ENCODE results near the gene PPP2R3B. TPM values are rescaled to one million over a fixed set of nuclear protein-coding genes. Genes with fewer than 3 reads are reported as not detected.

The PPP2R3B gene
- total RNA-seq, 1 experiment from 2014 or later, result 19.1 TPM

- POLR2A ChIA-PET, result no interaction called here
- no peak overlapping the region for H3K4me2 ChIP-seq (ENCODE audit: low read length)
These were observed 2.3 kb upstream of the PPP2R3B start for GRCh38 chrX:389021-389441.

More at GRCh38 chrX:389021-389441, 2.3 kb upstream of the PPP2R3B start:
- BruUV-seq (replicated peaks), result no TSS peak
- Histone ChIP-seq H3K36me3 (ENCODE audit: control insufficient read depth in 1 of 2, insufficient read depth in 2 of 2, low read length in 2 of 2) (no peaks in the 10 kb centered on the region), H3K4me3 (replicated peaks in 1 of 2; ENCODE audit: low read depth in 1 of 2, low read length in 2 of 2) (no peak overlapping the region), H3K27ac (ENCODE audit: low read depth, low read length) (no peak overlapping the region), H4K20me1 (ENCODE audit: insufficient read depth) (no peaks in the 10 kb centered on the region), H3K4me1 (ENCODE audit: control insufficient read depth in 1 of 2, insufficient read depth in 2 of 2, low read length in 2 of 2) (peaks cover 0 to 5% of the 10 kb centered on the region in 2 experiments; a peak in 1 of 4 replicates), H3K9me3 (ENCODE audit: control insufficient read depth in 1 of 2, insufficient read depth in 1 of 2, low read depth in 1 of 2, low read length in 2 of 2) (no peaks in the 10 kb centered on the region), H3K9me2 (ENCODE audit: insufficient read depth) (no peaks in the 10 kb centered on the region), H3K9ac (ENCODE audit: low read length) (no peak overlapping the region), H2AFZ (ENCODE audit: low read depth, low read length, poor library complexity, severe bottlenecking) (no peak overlapping the region), H3K27me3 (ENCODE audit: insufficient read depth, low read length) (no peaks in the 10 kb centered on the region), H3K79me2 (ENCODE audit: insufficient read depth, low read length) (no peaks in the 10 kb centered on the region)
- ChIA-PET CTCF (no interaction called here), RAD21 (ENCODE audit: low non-redundant PET in 1 of 2, low total read pairs in 2 of 2, uncharacterized antibody in 2 of 2, unreplicated experiment in 2 of 2) (no interaction called here)
- DNase-seq (ENCODE audit: low read depth, low spot score) (no peak), ATAC-seq (no peak)
- intact Hi-C loops (cut with micrococcal nuclease), result no loop called here
- no peak for TF ChIP-seq SRF (IDR thresholded peaks at IDR 0.05; ENCODE audit: low read depth)
- TF ChIP-seq RAD21 (IDR thresholded peaks at IDR 0.05; ENCODE audit: low read depth), result no peak
- TF ChIP-seq, protein P1, sequence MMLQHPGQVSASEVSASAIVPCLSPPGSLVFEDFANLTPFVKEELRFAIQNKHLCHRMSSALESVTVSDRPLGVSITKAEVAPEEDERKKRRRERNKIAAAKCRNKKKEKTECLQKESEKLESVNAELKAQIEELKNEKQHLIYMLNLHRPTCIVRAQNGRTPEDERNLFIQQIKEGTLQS (IDR thresholded peaks at IDR 0.05), result no peak
- no peak for TF ChIP-seq JUND (IDR thresholded peaks at IDR 0.05)
- no peak for TF ChIP-seq CTCF (IDR thresholded peaks at IDR 0.05 in 2 of 3, conservative IDR thresholded peaks at IDR 0.05 in 1 of 3; ENCODE audit: borderline replicate concordance in 1 of 3, insufficient read depth in 1 of 3, low read depth in 2 of 3, low read length in 2 of 3)
- no peak for TF ChIP-seq EZH2 (IDR thresholded peaks at IDR 0.05)
- no peak for TF ChIP-seq FOSL1 (IDR thresholded peaks at IDR 0.05; ENCODE audit: low read depth)
- no peak for TF ChIP-seq SIN3A (IDR thresholded peaks at IDR 0.05; ENCODE audit: low read depth)
- no peak for TF ChIP-seq ELF1 (IDR thresholded peaks at IDR 0.05; ENCODE audit: borderline replicate concordance, low read depth)

Measured in HCT116 (cell line).